ENCODE measurements around the gene OSBP2.
A peak's percentile ranks its signal among the peaks of the same experiment; 100 is the strongest.
"Not testable (repeated sequence)": the region's sequence is repeated elsewhere in the genome, so short reads cannot be mapped to it uniquely, and the experiment has no call there.

OSBP2 gene

GRCh38 chr22:30770716-30771115 is 76.0 kb downstream of the OSBP2 start:
- DNase-seq, result no peak

- DNase-seq, result no peak
These were observed 79.2 kb downstream of the OSBP2 start for GRCh38 chr22:30773919-30774318.

- DNase-seq, result no peak
These were observed 79.9 kb downstream of the OSBP2 start for GRCh38 chr22:30774566-30774965.

GRCh38 chr22:30776476-30776875 is 81.8 kb downstream of the OSBP2 start:
- no peak for DNase-seq

- DNase-seq, result not testable (repeated sequence)
These were observed 82.5 kb downstream of the OSBP2 start for GRCh38 chr22:30777146-30777545.

- DNase-seq, result no peak
These were observed 82.9 kb downstream of the OSBP2 start for GRCh38 chr22:30777587-30777986.

- DNase-seq, result no peak
These were observed 83.6 kb downstream of the OSBP2 start for GRCh38 chr22:30778261-30778660.

GRCh38 chr22:30780026-30780425 is 85.4 kb downstream of the OSBP2 start:
- DNase-seq, result no peak

- DNase-seq, result no peak
These were observed 86.7 kb downstream of the OSBP2 start for GRCh38 chr22:30781271-30781875.

- DNase-seq, result no peak
These were observed 87.9 kb downstream of the OSBP2 start for GRCh38 chr22:30782613-30783012.

- DNase-seq, result no peak
These were observed 88.3 kb downstream of the OSBP2 start for GRCh38 chr22:30783021-30783420.

- no peak for DNase-seq
These were observed 90.9 kb downstream of the OSBP2 start for GRCh38 chr22:30785527-30785926.

- no peak for DNase-seq
These were observed 95.7 kb downstream of the OSBP2 start for GRCh38 chr22:30790366-30790765.

- no peak for DNase-seq
These were observed 97.8 kb downstream of the OSBP2 start for GRCh38 chr22:30792456-30792855.

- DNase-seq, result no peak
These were observed 100.4 kb downstream of the OSBP2 start for GRCh38 chr22:30795118-30795517.

GRCh38 chr22:30801695-30802094 is 107.0 kb downstream of the OSBP2 start:
- no peak for DNase-seq

- DNase-seq, result peak; percentile 57 to 80
These were observed 107.8 kb downstream of the OSBP2 start for GRCh38 chr22:30802202-30803166.

- no peak for DNase-seq
These were observed 109.0 kb downstream of the OSBP2 start for GRCh38 chr22:30803679-30804078.

- no peak for DNase-seq
These were observed 110.0 kb downstream of the OSBP2 start for GRCh38 chr22:30804626-30805025.

- DNase-seq, result no peak
These were observed 111.8 kb downstream of the OSBP2 start for GRCh38 chr22:30806391-30806861.

GRCh38 chr22:30809086-30809485 is 114.4 kb downstream of the OSBP2 start:
- DNase-seq, result no peak

GRCh38 chr22:30810105-30810504 is 115.4 kb downstream of the OSBP2 start:
- no peak for DNase-seq

GRCh38 chr22:30813936-30814335 is 119.3 kb downstream of the OSBP2 start:
- DNase-seq, result no peak

- DNase-seq, result no peak
These were observed 121.7 kb downstream of the OSBP2 start for GRCh38 chr22:30816413-30816812.

Measured in hippocampal formation (tissue), 2 donors.